Activated CD8-positive, alpha-beta memory T cell treated with anti-CD3 and anti-CD28 coated beads, Interleukin-2, amount 50 U/mL, for 24 hours (primary cell): ENCODE results near the gene BICRAL.
"Not testable (repeated sequence)": the region's sequence is repeated elsewhere in the genome, so short reads cannot be mapped to it uniquely, and the experiment has no call there.

Experiments
- DNase-seq: peaks from one replicate; pipeline ENCODE4 v3.0.0-alpha.2; 2020; ENCODE audit errors: extremely low read depth

The BICRAL gene

GRCh38 chr6:42781796-42782688, at the start of gene BICRAL:
Gene BICRAL, plus strand, starts transcription at chr6:42782052. Its CDS starts 39,971 bp downstream, at chr6:42822023.
- DNase-seq: peak; percentile 30

- not testable (repeated sequence) for DNase-seq
Measured at GRCh38 chr6:42733867-42734481, 47.9 kb upstream of the BICRAL start.

GRCh38 chr6:42735976-42736375, 45.9 kb upstream of the BICRAL start:
- DNase-seq: no peak

GRCh38 chr6:42740725-42741124, 41.1 kb upstream of the BICRAL start:
- no peak for DNase-seq

- no peak for DNase-seq
Measured at GRCh38 chr6:42742116-42742894, 39.5 kb upstream of the BICRAL start.

GRCh38 chr6:42744351-42744893, 37.4 kb upstream of the BICRAL start:
- DNase-seq: no peak

GRCh38 chr6:42745083-42745639, 36.7 kb upstream of the BICRAL start:
- DNase-seq: no peak

GRCh38 chr6:42745640-42746462, 36.0 kb upstream of the BICRAL start, which contains the start of gene TBCC:
Gene TBCC, minus strand, starts transcription at chr6:42746103. Its CDS starts 30 bp downstream, at chr6:42746073.
- DNase-seq: peak; percentile 83

- DNase-seq: peak; percentile 50
Measured at GRCh38 chr6:42746463-42747391, 35.1 kb upstream of the BICRAL start.

- no peak for DNase-seq
Measured at GRCh38 chr6:42748203-42748898, 33.5 kb upstream of the BICRAL start.

GRCh38 chr6:42751055-42751454, 30.8 kb upstream of the BICRAL start:
- no peak for DNase-seq

GRCh38 chr6:42754759-42755158, 27.1 kb upstream of the BICRAL start:
- DNase-seq: no peak

- no peak for DNase-seq
Measured at GRCh38 chr6:42756722-42757121, 25.1 kb upstream of the BICRAL start.

- DNase-seq: no peak
Measured at GRCh38 chr6:42758756-42759430, 23.0 kb upstream of the BICRAL start.

GRCh38 chr6:42761287-42762067, 20.4 kb upstream of the BICRAL start:
- DNase-seq: no peak

GRCh38 chr6:42762426-42762859, 19.4 kb upstream of the BICRAL start:
- no peak for DNase-seq

GRCh38 chr6:42762950-42763349, 18.9 kb upstream of the BICRAL start:
- no peak for DNase-seq
